ENCODE measurements around the gene SRRM4.
"Not testable (repeated sequence)": the region's sequence is repeated elsewhere in the genome, so short reads cannot be mapped to it uniquely, and the experiment has no call there.

SRRM4 gene

GRCh38 chr12:119104969-119105368, 123.6 kb downstream of the SRRM4 start:
- WGBS, 2 experiments = 84 to 100% methylated on average over 1 to 4 of the region's 4 CpGs
- H3K9me3 ChIP-seq (ENCODE audit: control insufficient read depth, low read length); H3K4me1 ChIP-seq (ENCODE audit: control insufficient read depth, insufficient read depth, low read length); H3K4me3 ChIP-seq (ENCODE audit: insufficient read depth, low read depth, low read length); H3K27me3 ChIP-seq (ENCODE audit: control insufficient read depth, insufficient read depth, low read length, poor library complexity, severe bottlenecking); H3K27ac ChIP-seq (ENCODE audit: insufficient read depth, low read depth, low read length, poor library complexity, severe bottlenecking); H3K36me3 ChIP-seq (ENCODE audit: control insufficient read depth, insufficient read depth, low read length): not testable (repeated sequence)

GRCh38 chr12:119113496-119113986, 132.2 kb downstream of the SRRM4 start:
- Histone ChIP-seq H3K4me3 (ENCODE audit: insufficient read depth, low read depth, low read length) (no peak overlapping the region), H3K27me3 (ENCODE audit: control insufficient read depth, insufficient read depth, low read length, poor library complexity, severe bottlenecking) (no peaks in the 10 kb centered on the region), H3K4me1 (ENCODE audit: control insufficient read depth, insufficient read depth, low read length) (no peaks in the 10 kb centered on the region), H3K9me3 (ENCODE audit: control insufficient read depth, low read length) (peaks cover 2% of the 10 kb centered on the region), H3K27ac (ENCODE audit: insufficient read depth, low read depth, low read length, poor library complexity, severe bottlenecking) (no peak overlapping the region), H3K36me3 (ENCODE audit: control insufficient read depth, insufficient read depth, low read length) (no peaks in the 10 kb centered on the region)
- 94 to 95% methylated on average over 5 of the region's 9 CpGs for WGBS, 2 experiments

- H3K4me1 ChIP-seq (ENCODE audit: control insufficient read depth, insufficient read depth, low read length) = no peaks in the 10 kb centered on the region
- 95 to 100% methylated on average over 2 to 3 of the region's 3 CpGs for WGBS, 2 experiments
- no peaks in the 10 kb centered on the region for H3K36me3 ChIP-seq (ENCODE audit: control insufficient read depth, insufficient read depth, low read length)
- H3K27me3 ChIP-seq (ENCODE audit: control insufficient read depth, insufficient read depth, low read length, poor library complexity, severe bottlenecking) = no peaks in the 10 kb centered on the region
- H3K27ac ChIP-seq (ENCODE audit: insufficient read depth, low read depth, low read length, poor library complexity, severe bottlenecking) = no peak overlapping the region
- no peak overlapping the region for H3K4me3 ChIP-seq (ENCODE audit: insufficient read depth, low read depth, low read length)
- peaks cover 2% of the 10 kb centered on the region for H3K9me3 ChIP-seq (ENCODE audit: control insufficient read depth, low read length)
Observed at GRCh38 chr12:119114294-119114693, 133.0 kb downstream of the SRRM4 start.

GRCh38 chr12:119115296-119115905, 134.1 kb downstream of the SRRM4 start:
- 48 to 97% methylated on average over 1 to 2 of the region's 2 CpGs for WGBS, 2 experiments
- H3K36me3 ChIP-seq (ENCODE audit: control insufficient read depth, insufficient read depth, low read length) = no peaks in the 10 kb centered on the region
- peaks cover 2% of the 10 kb centered on the region for H3K9me3 ChIP-seq (ENCODE audit: control insufficient read depth, low read length)
- H3K27me3 ChIP-seq (ENCODE audit: control insufficient read depth, insufficient read depth, low read length, poor library complexity, severe bottlenecking) = no peaks in the 10 kb centered on the region
- no peak overlapping the region for H3K4me3 ChIP-seq (ENCODE audit: insufficient read depth, low read depth, low read length)
- no peak overlapping the region for H3K27ac ChIP-seq (ENCODE audit: insufficient read depth, low read depth, low read length, poor library complexity, severe bottlenecking)
- no peaks in the 10 kb centered on the region for H3K4me1 ChIP-seq (ENCODE audit: control insufficient read depth, insufficient read depth, low read length)

- Histone ChIP-seq H3K4me3 (ENCODE audit: insufficient read depth, low read depth, low read length) (no peak overlapping the region), H3K27ac (ENCODE audit: insufficient read depth, low read depth, low read length, poor library complexity, severe bottlenecking) (no peak overlapping the region), H3K36me3 (ENCODE audit: control insufficient read depth, insufficient read depth, low read length) (no peaks in the 10 kb centered on the region), H3K4me1 (ENCODE audit: control insufficient read depth, insufficient read depth, low read length) (no peaks in the 10 kb centered on the region), H3K9me3 (ENCODE audit: control insufficient read depth, low read length) (no peaks in the 10 kb centered on the region), H3K27me3 (ENCODE audit: control insufficient read depth, insufficient read depth, low read length, poor library complexity, severe bottlenecking) (no peaks in the 10 kb centered on the region)
- WGBS, 2 experiments = 94 to 95% methylated on average over 1 of the region's 3 CpGs
Observed at GRCh38 chr12:119117936-119118335, 136.6 kb downstream of the SRRM4 start.

GRCh38 chr12:119118625-119119024, 137.3 kb downstream of the SRRM4 start:
- H3K4me3 ChIP-seq (ENCODE audit: insufficient read depth, low read depth, low read length) = no peak overlapping the region
- H3K27me3 ChIP-seq (ENCODE audit: control insufficient read depth, insufficient read depth, low read length, poor library complexity, severe bottlenecking) = no peaks in the 10 kb centered on the region
- WGBS, 2 experiments = 80 to 94% methylated on average over 3 of the region's 3 CpGs
- H3K9me3 ChIP-seq (ENCODE audit: control insufficient read depth, low read length) = no peaks in the 10 kb centered on the region
- no peaks in the 10 kb centered on the region for H3K4me1 ChIP-seq (ENCODE audit: control insufficient read depth, insufficient read depth, low read length)
- no peak overlapping the region for H3K27ac ChIP-seq (ENCODE audit: insufficient read depth, low read depth, low read length, poor library complexity, severe bottlenecking)
- H3K36me3 ChIP-seq (ENCODE audit: control insufficient read depth, insufficient read depth, low read length) = no peaks in the 10 kb centered on the region

GRCh38 chr12:119122047-119122446, 140.7 kb downstream of the SRRM4 start:
- no peak overlapping the region for H3K4me3 ChIP-seq (ENCODE audit: insufficient read depth, low read depth, low read length)
- H3K4me1 ChIP-seq (ENCODE audit: control insufficient read depth, insufficient read depth, low read length) = no peaks in the 10 kb centered on the region
- H3K27me3 ChIP-seq (ENCODE audit: control insufficient read depth, insufficient read depth, low read length, poor library complexity, severe bottlenecking) = no peaks in the 10 kb centered on the region
- H3K9me3 ChIP-seq (ENCODE audit: control insufficient read depth, low read length) = no peaks in the 10 kb centered on the region
- WGBS, 2 experiments = 93 to 94% methylated on average over 5 of the region's 5 CpGs
- no peaks in the 10 kb centered on the region for H3K36me3 ChIP-seq (ENCODE audit: control insufficient read depth, insufficient read depth, low read length)
- H3K27ac ChIP-seq (ENCODE audit: insufficient read depth, low read depth, low read length, poor library complexity, severe bottlenecking) = no peak overlapping the region

GRCh38 chr12:119122751-119123150, 141.4 kb downstream of the SRRM4 start:
- Histone ChIP-seq H3K9me3 (ENCODE audit: control insufficient read depth, low read length) (no peaks in the 10 kb centered on the region), H3K4me1 (ENCODE audit: control insufficient read depth, insufficient read depth, low read length) (no peaks in the 10 kb centered on the region), H3K27ac (ENCODE audit: insufficient read depth, low read depth, low read length, poor library complexity, severe bottlenecking) (no peak overlapping the region), H3K27me3 (ENCODE audit: control insufficient read depth, insufficient read depth, low read length, poor library complexity, severe bottlenecking) (no peaks in the 10 kb centered on the region), H3K4me3 (ENCODE audit: insufficient read depth, low read depth, low read length) (no peak overlapping the region), H3K36me3 (ENCODE audit: control insufficient read depth, insufficient read depth, low read length) (no peaks in the 10 kb centered on the region)
- WGBS, 2 experiments = 69 to 84% methylated on average over 3 to 4 of the region's 4 CpGs

GRCh38 chr12:119128527-119128926, 147.2 kb downstream of the SRRM4 start:
- H3K9me3 ChIP-seq (ENCODE audit: control insufficient read depth, low read length) = no peaks in the 10 kb centered on the region
- H3K4me1 ChIP-seq (ENCODE audit: control insufficient read depth, insufficient read depth, low read length) = no peaks in the 10 kb centered on the region
- no peak overlapping the region for H3K27ac ChIP-seq (ENCODE audit: insufficient read depth, low read depth, low read length, poor library complexity, severe bottlenecking)
- no peaks in the 10 kb centered on the region for H3K27me3 ChIP-seq (ENCODE audit: control insufficient read depth, insufficient read depth, low read length, poor library complexity, severe bottlenecking)
- WGBS, 2 experiments = 86 to 87% methylated on average over 3 of the region's 3 CpGs
- H3K4me3 ChIP-seq (ENCODE audit: insufficient read depth, low read depth, low read length) = no peak overlapping the region
- H3K36me3 ChIP-seq (ENCODE audit: control insufficient read depth, insufficient read depth, low read length) = no peaks in the 10 kb centered on the region

- Histone ChIP-seq H3K4me3 (ENCODE audit: insufficient read depth, low read depth, low read length) (no peak overlapping the region), H3K27me3 (ENCODE audit: control insufficient read depth, insufficient read depth, low read length, poor library complexity, severe bottlenecking) (no peaks in the 10 kb centered on the region), H3K9me3 (ENCODE audit: control insufficient read depth, low read length) (no peaks in the 10 kb centered on the region), H3K4me1 (ENCODE audit: control insufficient read depth, insufficient read depth, low read length) (no peaks in the 10 kb centered on the region), H3K36me3 (ENCODE audit: control insufficient read depth, insufficient read depth, low read length) (no peaks in the 10 kb centered on the region), H3K27ac (ENCODE audit: insufficient read depth, low read depth, low read length, poor library complexity, severe bottlenecking) (no peak overlapping the region)
- 86 to 91% methylated on average over 3 of the region's 3 CpGs for WGBS, 2 experiments
Observed at GRCh38 chr12:119129827-119130434, 148.6 kb downstream of the SRRM4 start.

Measured in ectodermal cell (in vitro differentiated cells).